Hepatocyte (in vitro differentiated cells): ENCODE results near the gene PIN1. TPM values are rescaled to one million over a fixed set of nuclear protein-coding genes. Genes with fewer than 3 reads are reported as not detected.
A peak's percentile ranks its signal among the peaks of the same experiment; 100 is the strongest.

ENCODE experiments used
- DNase-seq: peaks from one replicate; pipeline ENCODE4 v3.0.0-alpha.2; 2016; ENCODE audit warnings: low spot score
- H2AFZ ChIP-seq: fragments of 200-600 bp; sonication (generic); 2 replicates; pipeline ENCODE4 v1.6.0; 2016; ENCODE audit warnings: antibody characterized with exemption, mild to moderate bottlenecking
- H3K27ac ChIP-seq: fragments of 200-600 bp; sonication (generic); 2 replicates; pipeline ENCODE4 v1.5.1; 2016; ENCODE audit warnings: mild to moderate bottlenecking
- H3K27me3 ChIP-seq: fragments of 200-600 bp; sonication (generic); 2 replicates; pipeline ENCODE4 v1.6.1; 2016
- H3K36me3 ChIP-seq: fragments of 200-600 bp; sonication (generic); replicated peaks from 2 replicates; pipeline ENCODE4 v1.5.1; 2016; ENCODE audit warnings: low read depth; ENCODE audit not compliant: insufficient read depth
- H3K4me1 ChIP-seq: fragments of 200-600 bp; sonication (generic); 2 replicates; pipeline ENCODE4 v1.5.1; 2016; ENCODE audit warnings: mild to moderate bottlenecking, moderate library complexity; ENCODE audit not compliant: insufficient read depth
- H3K4me2 ChIP-seq: fragments of 200-600 bp; sonication (generic); 2 replicates; pipeline ENCODE4 v1.6.0; 2016
- H3K4me3 ChIP-seq: fragments of 200-600 bp; sonication (generic); 2 replicates; pipeline ENCODE4 v1.5.1; 2016; ENCODE audit warnings: mild to moderate bottlenecking
- H3K79me2 ChIP-seq: fragments of 200-600 bp; sonication (generic); 2 replicates; pipeline ENCODE4 v1.6.0; 2017; ENCODE audit warnings: mild to moderate bottlenecking
- H3K9me2 ChIP-seq: fragments of 200-600 bp; sonication (generic); replicated peaks from 2 replicates; pipeline ENCODE4 v1.6.0; 2017; ENCODE audit warnings: mild to moderate bottlenecking; ENCODE audit not compliant: insufficient read depth
- H3K9me3 ChIP-seq: fragments of 200-600 bp; sonication (generic); 2 replicates; pipeline ENCODE4 v1.5.1; 2016; ENCODE audit warnings: low read depth, mild to moderate bottlenecking
- H4K20me1 ChIP-seq: fragments of 200-600 bp; sonication (generic); 2 replicates; pipeline ENCODE4 v1.6.0; 2016; ENCODE audit warnings: mild to moderate bottlenecking; ENCODE audit not compliant: insufficient read depth, poor library complexity, severe bottlenecking
- EZH2 ChIP-seq: fragments of 200-600 bp; sonication (generic); IDR thresholded peaks from 2 replicates; pipeline ENCODE4 v1.6.1; 2016; ENCODE audit warnings: antibody characterized with exemption, mild to moderate bottlenecking, borderline replicate concordance
- EZH2phosphoT487 ChIP-seq: fragments of 200-600 bp; sonication (generic); IDR thresholded peaks from one replicate; pipeline ENCODE4 v1.6.1; 2018; ENCODE audit warnings: antibody characterized with exemption, mild to moderate bottlenecking, low read depth, moderate library complexity; ENCODE audit not compliant: unreplicated experiment, severe bottlenecking
- WGBS: methylation state at CpG from one replicate; pipeline ENCODE4 v1.1.6; 2016; ENCODE audit warnings: low lambda C conversion rate; ENCODE audit errors: missing lambda C conversion rate; 5-methylcytosine and 5-hydroxymethylcytosine counted together
- polyA plus RNA-seq: library from polyadenylated mRNA; unstranded; fragments of >200 nt; fragmentation: Nextera tagmentation; extraction: Ambion mirVana; gene quantifications from 2 replicates; pipeline ENCODE4 v1.2.1, GENCODE V29; 2016
- total RNA-seq: library from RNA; depleted of rRNA; stranded (reverse); fragments of >200 nt; gene quantifications from 2 replicates; pipeline ENCODE4 v1.2.3, GENCODE V29; 2014
- TF ChIP-seq, protein P1 (sequence below): fragments of 200-600 bp; sonication (generic); IDR thresholded peaks from 2 replicates; pipeline ENCODE4 v1.5.1; 2016; ENCODE audit warnings: antibody characterized with exemption, mild to moderate bottlenecking; ENCODE audit not compliant: poor library complexity

PIN1 gene
- total RNA-seq (62.1 and 79.0 TPM in 2 replicates), polyA plus RNA-seq (123 and 136 TPM in 2 replicates)

DNA sequence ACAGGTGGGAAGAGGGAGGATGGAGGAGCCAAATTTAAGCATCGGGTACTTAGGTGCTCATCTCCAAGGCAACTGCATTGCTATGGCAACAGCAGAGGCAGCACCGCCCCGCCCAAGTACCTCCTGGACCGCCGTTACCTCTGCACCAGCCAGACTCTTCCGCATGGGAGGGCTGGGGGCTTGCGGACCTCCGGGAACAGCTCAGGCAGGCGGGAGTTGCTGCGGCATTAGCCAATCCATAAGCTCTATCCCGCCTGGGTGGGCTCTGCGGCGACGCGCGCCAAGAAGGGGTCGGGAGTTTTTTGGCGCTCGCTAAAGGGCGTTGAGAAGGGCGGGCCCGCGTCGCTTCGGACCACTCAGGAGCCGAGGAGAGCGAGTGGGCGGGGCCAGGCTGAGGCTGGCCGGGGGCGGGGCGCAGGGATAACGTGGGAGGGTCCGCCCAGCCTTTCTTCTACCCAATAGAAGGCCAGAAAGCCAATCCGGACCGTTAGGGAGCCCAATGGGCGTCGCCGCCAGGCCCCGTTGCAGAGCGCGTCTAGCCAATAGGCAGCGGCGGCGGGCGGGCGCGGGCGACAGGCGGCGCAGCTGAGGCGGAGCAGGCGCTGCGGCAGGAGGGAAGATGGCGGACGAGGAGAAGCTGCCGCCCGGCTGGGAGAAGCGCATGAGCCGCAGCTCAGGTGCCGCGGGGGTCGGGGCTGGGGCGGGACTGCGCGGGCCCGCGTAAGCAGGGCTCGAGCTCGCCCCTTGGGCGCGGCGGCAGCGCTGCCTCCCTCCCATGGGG, at the start of gene PIN1:
Gene PIN1 (plus strand): TSS at position 593 of the 781 bp plus-strand sequence. CDS start 27 bp downstream, at position 620.
- H3K9me3 ChIP-seq = no peaks in the 10 kb centered on the region
- no peaks in the 10 kb centered on the region for H3K9me2 ChIP-seq
- H3K27me3 ChIP-seq = no peaks in the 10 kb centered on the region
- peak within 1 kb of the TSS; percentile 7 for H3K27ac ChIP-seq
- H3K4me1 ChIP-seq = peaks cover 6% of the 10 kb centered on the region
- no peaks in the 10 kb centered on the region for H3K36me3 ChIP-seq
- peak within 1 kb of the TSS; percentile 92 for H3K4me2 ChIP-seq
- under 1% methylated on average over 52 of the region's 73 CpGs for WGBS
- DNase-seq = peak; percentile 100
- TF ChIP-seq, protein P1, sequence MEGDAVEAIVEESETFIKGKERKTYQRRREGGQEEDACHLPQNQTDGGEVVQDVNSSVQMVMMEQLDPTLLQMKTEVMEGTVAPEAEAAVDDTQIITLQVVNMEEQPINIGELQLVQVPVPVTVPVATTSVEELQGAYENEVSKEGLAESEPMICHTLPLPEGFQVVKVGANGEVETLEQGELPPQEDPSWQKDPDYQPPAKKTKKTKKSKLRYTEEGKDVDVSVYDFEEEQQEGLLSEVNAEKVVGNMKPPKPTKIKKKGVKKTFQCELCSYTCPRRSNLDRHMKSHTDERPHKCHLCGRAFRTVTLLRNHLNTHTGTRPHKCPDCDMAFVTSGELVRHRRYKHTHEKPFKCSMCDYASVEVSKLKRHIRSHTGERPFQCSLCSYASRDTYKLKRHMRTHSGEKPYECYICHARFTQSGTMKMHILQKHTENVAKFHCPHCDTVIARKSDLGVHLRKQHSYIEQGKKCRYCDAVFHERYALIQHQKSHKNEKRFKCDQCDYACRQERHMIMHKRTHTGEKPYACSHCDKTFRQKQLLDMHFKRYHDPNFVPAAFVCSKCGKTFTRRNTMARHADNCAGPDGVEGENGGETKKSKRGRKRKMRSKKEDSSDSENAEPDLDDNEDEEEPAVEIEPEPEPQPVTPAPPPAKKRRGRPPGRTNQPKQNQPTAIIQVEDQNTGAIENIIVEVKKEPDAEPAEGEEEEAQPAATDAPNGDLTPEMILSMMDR = peak; percentile 62
- no peak for TF ChIP-seq EZH2phosphoT487
- TF ChIP-seq EZH2 = no peak
- peak within 1 kb of the TSS; percentile 57 for H3K4me3 ChIP-seq
- peaks cover 45% of the 10 kb centered on the region for H3K79me2 ChIP-seq
- H2AFZ ChIP-seq = peak within 1 kb of the TSS; percentile 52
- H4K20me1 ChIP-seq = no peaks in the 10 kb centered on the region

DNA sequence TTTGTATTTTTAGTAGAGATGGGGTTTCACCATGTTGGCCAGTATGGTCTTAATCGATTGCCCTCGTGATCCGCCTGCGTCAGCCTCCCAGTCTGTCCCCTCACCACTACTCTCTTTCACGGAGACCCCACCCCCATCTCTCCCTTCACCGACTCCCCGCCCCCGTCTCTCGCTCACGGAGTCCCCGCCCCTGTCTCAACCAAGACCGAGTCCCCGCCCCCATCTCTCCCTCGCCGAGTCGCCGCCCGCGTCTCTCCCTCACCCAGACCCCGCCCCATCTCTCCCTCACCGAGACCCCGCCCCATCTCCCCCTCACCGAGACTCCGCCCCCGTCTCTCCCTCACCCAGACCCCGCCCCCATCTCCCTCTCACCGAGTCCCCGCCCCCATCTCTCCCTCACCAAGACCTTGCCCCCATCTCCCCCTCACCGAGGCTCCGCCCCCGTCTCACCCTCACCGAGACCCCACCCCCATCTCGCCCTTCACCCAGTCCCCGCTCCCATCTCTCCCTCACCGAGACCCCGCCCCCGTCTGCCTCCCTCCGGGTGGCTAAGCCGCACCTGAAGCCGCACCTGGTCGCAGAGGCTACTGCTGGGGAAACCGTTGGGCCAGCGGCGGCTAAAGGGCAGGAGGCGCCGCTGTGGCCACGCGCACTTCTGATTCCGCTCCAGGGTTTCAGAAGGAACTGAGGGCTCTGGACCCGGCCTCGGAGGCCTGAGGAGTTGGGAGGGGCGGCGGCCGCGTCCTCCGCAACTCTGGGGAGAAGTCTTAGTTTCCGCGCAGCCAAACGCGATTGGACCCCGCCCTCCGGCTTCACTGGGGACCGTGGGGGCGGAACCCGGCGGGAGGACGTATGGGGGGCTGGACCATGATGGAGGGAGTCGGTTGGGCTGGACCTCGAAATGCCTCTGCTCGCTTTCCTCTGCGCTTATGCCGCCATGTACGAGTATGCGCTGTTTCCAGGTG, 49.5 kb upstream of the PIN1 start:
- no peaks in the 10 kb centered on the region for H3K27me3 ChIP-seq
- no peaks in the 10 kb centered on the region for H4K20me1 ChIP-seq
- peaks cover 33% of the 10 kb centered on the region for H3K4me1 ChIP-seq
- peak overlapping the region; percentile 77 for H3K4me2 ChIP-seq
- TF ChIP-seq, protein P1 = no peak
- TF ChIP-seq EZH2phosphoT487 = no peak
- TF ChIP-seq EZH2 = no peak
- no peaks in the 10 kb centered on the region for H3K9me2 ChIP-seq
- peak overlapping the region; percentile 57 for H2AFZ ChIP-seq
- H3K27ac ChIP-seq = peak overlapping the region; percentile 98
- peaks cover 33% of the 10 kb centered on the region for H3K79me2 ChIP-seq
- H3K9me3 ChIP-seq = no peaks in the 10 kb centered on the region
- DNase-seq = peak; percentile 100
- H3K36me3 ChIP-seq = no peaks in the 10 kb centered on the region
- H3K4me3 ChIP-seq = peak overlapping the region; percentile 30
- 1% methylated on average over 32 of the region's 74 CpGs for WGBS

DNA sequence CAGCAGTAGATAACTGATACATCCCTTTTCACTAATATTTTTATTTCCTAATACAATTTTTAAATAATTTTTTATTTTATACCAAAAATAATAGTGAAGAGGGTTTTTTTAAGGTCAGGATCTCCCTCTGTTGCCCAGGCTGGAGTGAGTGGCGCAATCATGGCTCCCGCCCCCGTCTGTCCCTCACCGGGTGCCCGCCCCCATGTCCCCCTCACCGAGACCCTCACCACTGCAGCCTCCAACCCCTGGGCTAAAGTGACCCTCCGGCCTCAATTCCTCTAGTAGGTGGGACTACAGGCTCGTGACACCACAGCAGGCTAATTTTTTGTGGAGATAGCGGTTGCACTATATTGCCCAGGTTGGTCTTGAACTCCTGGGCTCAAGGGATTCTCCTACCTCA, 48.8 kb upstream of the PIN1 start:
- Histone ChIP-seq H3K4me1 (peaks cover 37% of the 10 kb centered on the region), H3K36me3 (no peaks in the 10 kb centered on the region), H3K27me3 (no peaks in the 10 kb centered on the region), H3K79me2 (peaks cover 26% of the 10 kb centered on the region), H3K9me3 (no peaks in the 10 kb centered on the region), H2AFZ (peak overlapping the region; percentile 57), H3K4me2 (peak overlapping the region; percentile 69), H3K4me3 (peak overlapping the region; percentile 30), H3K9me2 (no peaks in the 10 kb centered on the region), H4K20me1 (no peaks in the 10 kb centered on the region), H3K27ac (peak overlapping the region; percentile 97)
- TF ChIP-seq EZH2phosphoT487 (no peak), EZH2 (no peak)
- TF ChIP-seq, protein P1 = no peak
- WGBS = 58% methylated on average over 9 of the region's 9 CpGs
- DNase-seq = no peak
